ENCODE measurements around the gene PRL.

GRCh38 chr6:22250486-22250885 is 46.4 kb downstream of the PRL start:
- TF ChIP-seq CTCF (conservative IDR thresholded peaks at IDR 0.05; ENCODE audit: low read depth in 2 of 2): no peak
- TF ChIP-seq EZH2 (IDR thresholded peaks at IDR 0.05; ENCODE audit: low read depth, unreplicated experiment): no peak
- no peak for TF ChIP-seq EZH2phosphoT487 (IDR thresholded peaks at IDR 0.05; ENCODE audit: unreplicated experiment)
- TF ChIP-seq REST (IDR thresholded peaks at IDR 0.05; ENCODE audit: unreplicated experiment): no peak
- no peak for TF ChIP-seq CREB1 (CRISPR knock-in tag; IDR thresholded peaks at IDR 0.05; ENCODE audit: low read depth)
- TF ChIP-seq POLR2AphosphoS5 (IDR thresholded peaks at IDR 0.05; ENCODE audit: low read depth): no peak
- no peak for TF ChIP-seq JUNB (IDR thresholded peaks at IDR 0.05; ENCODE audit: unreplicated experiment)
- TF ChIP-seq STAT1 (IDR thresholded peaks at IDR 0.05; ENCODE audit: unreplicated experiment): no peak
- TF ChIP-seq ZNF114 (CRISPR knock-in tag; IDR thresholded peaks at IDR 0.05): no peak
- TF ChIP-seq ZNF462 (CRISPR knock-in tag; IDR thresholded peaks at IDR 0.05): no peak
- no peak for TF ChIP-seq ZNF331 (CRISPR knock-in tag; IDR thresholded peaks at IDR 0.05; ENCODE audit: low read depth)
- no peak for TF ChIP-seq ETS1 (IDR thresholded peaks at IDR 0.05)

Data from GM23338 (cell line).